Stimulated activated naive CD8-positive, alpha-beta T cell treated with anti-CD3 and anti-CD28 coated beads, Interleukin-15, Interleukin-2, amounts not matched to agents 100 ng/mL and 50 ng/mL, for 24 hours (primary cell): ENCODE data around the gene XPNPEP1.
A peak's percentile ranks its signal among the peaks of the same experiment; 100 is the strongest.
"Not testable (repeated sequence)": the region's sequence is repeated elsewhere in the genome, so short reads cannot be mapped to it uniquely, and the experiment has no call there.

ENCODE experiments used
- H3K27ac Mint-ChIP-seq: one replicate; pipeline ENCODE4 v1.8.0; 2021; ENCODE audit warnings: mild to moderate bottlenecking, mixed read lengths
- H3K27me3 Mint-ChIP-seq: one replicate; pipeline ENCODE4 v1.8.0; 2021; ENCODE audit warnings: mixed read lengths
- H3K36me3 Mint-ChIP-seq: one replicate; pipeline ENCODE4 v1.8.0; 2021; ENCODE audit warnings: low read depth, mixed read lengths
- H3K4me1 Mint-ChIP-seq: one replicate; pipeline ENCODE4 v1.8.0; 2021; ENCODE audit warnings: low read depth, mixed read lengths
- H3K4me3 Mint-ChIP-seq: one replicate; pipeline ENCODE4 v1.8.0; 2021; ENCODE audit warnings: mild to moderate bottlenecking, mixed read lengths
- H3K9me3 Mint-ChIP-seq: one replicate; pipeline ENCODE4 v1.8.0; 2021; ENCODE audit warnings: mixed read lengths

The XPNPEP1 gene

GRCh38 chr10:109918707-109919106 lies 4.6 kb downstream of the XPNPEP1 start:
- not testable (repeated sequence) for H3K9me3 Mint-ChIP-seq, H3K27me3 Mint-ChIP-seq, H3K4me3 Mint-ChIP-seq
- H3K36me3 Mint-ChIP-seq = peaks cover 52% of the 10 kb centered on the region
- H3K27ac Mint-ChIP-seq = peak overlapping the region; percentile 78
- peaks cover 91% of the 10 kb centered on the region for H3K4me1 Mint-ChIP-seq

DNA sequence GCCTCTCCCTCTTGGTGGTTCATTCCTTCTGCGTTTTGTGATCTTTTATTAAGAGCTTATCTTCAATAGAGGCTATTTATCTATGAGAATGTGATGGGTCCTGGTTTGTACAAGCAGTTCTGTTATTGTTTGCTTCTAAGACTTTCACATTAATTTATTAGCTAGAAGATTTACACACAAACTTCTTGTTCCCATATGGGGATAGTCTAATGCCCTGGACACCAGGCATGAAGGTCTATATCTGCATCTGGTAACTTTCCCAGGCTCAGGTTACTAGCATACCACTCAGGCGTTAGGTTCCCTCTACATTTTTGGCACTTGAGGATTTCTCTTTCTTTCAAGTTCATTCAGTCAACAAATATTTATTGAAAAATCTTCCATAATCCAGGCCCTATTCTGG lies 7.7 kb downstream of the XPNPEP1 start:
- H3K36me3 Mint-ChIP-seq = peaks cover 79% of the 10 kb centered on the region
- no peaks in the 10 kb centered on the region for H3K9me3 Mint-ChIP-seq
- H3K4me1 Mint-ChIP-seq = peaks cover 97% of the 10 kb centered on the region
- no peaks in the 10 kb centered on the region for H3K27me3 Mint-ChIP-seq
- peak overlapping the region; percentile 83 for H3K27ac Mint-ChIP-seq
- peak overlapping the region; percentile 47 for H3K4me3 Mint-ChIP-seq

DNA sequence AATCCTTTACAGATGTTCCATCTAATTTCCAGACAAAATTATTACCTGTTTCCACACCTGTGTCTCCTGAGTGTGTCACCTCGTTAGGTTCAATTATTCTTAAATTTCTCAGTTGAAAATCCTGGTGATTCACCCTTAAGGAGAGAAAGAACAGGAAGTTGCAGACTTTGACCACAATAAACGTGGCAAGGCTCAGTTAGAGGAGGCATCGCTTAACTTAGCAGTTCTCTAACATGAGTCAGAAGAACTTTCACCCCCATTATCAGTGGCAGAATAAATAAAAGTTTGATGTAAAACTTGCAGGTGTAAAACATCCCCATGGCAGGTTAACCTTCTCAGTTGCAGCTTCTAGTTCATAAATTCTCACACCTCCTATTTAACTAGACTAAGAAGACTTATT lies 8.3 kb downstream of the XPNPEP1 start:
- peak overlapping the region; percentile 47 for H3K4me3 Mint-ChIP-seq
- no peaks in the 10 kb centered on the region for H3K27me3 Mint-ChIP-seq
- H3K27ac Mint-ChIP-seq = peak overlapping the region; percentile 83
- no peaks in the 10 kb centered on the region for H3K9me3 Mint-ChIP-seq
- H3K36me3 Mint-ChIP-seq = peaks cover 78% of the 10 kb centered on the region
- peaks cover 97% of the 10 kb centered on the region for H3K4me1 Mint-ChIP-seq

- no peak overlapping the region for H3K27ac Mint-ChIP-seq
- no peaks in the 10 kb centered on the region for H3K27me3 Mint-ChIP-seq
- no peak overlapping the region for H3K4me3 Mint-ChIP-seq
- no peaks in the 10 kb centered on the region for H3K9me3 Mint-ChIP-seq
- peaks cover 89% of the 10 kb centered on the region for H3K4me1 Mint-ChIP-seq
- H3K36me3 Mint-ChIP-seq = peaks cover 70% of the 10 kb centered on the region
Observed at GRCh38 chr10:109913306-109913892, 9.9 kb downstream of the XPNPEP1 start.

DNA sequence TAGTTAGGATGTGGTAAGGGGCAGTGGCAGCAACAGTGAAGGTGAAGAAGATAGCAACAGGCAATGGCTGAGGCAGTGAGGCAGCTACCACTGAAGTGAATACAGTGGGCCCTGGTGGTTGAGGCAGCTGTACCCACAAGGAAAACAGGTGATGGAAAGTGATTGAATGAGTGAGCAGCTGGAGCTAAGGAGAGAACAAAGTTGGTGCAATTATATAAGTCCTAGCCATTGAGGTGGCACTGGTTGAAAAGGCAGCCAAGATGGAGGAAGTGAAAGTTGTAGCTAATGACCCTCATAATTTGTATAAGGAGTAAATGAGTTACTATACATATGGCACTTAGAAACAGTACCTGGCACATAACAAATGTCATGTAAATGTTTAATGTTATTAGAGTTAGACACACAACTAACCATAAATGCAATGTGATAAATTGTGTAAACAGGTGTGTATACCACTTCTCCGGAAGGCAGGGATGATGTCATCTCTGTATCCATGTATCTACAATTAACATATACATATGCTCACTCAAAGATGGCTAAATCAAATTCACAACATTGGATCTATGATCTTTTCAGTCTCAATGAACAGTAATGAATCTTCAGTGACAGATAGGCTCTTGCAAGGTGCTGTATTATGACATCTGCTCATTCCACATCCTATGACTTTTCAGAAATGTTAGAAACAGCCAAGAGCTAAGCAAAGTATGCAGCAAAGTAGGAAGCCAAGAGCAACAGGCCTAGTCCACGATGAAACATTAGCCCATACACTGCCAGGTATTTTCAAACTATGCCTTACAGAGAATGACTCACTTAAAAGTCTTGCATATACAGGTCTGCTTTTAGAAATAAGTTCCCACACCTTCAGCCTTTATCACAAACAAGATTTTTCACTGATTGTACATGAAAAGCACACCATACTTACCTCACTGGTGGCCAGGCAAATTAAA lies 10.7 kb downstream of the XPNPEP1 start:
- Mint-ChIP-seq H3K27me3 (no peaks in the 10 kb centered on the region), H3K36me3 (peaks cover 69% of the 10 kb centered on the region), H3K4me1 (peaks cover 81% of the 10 kb centered on the region), H3K4me3 (no peak overlapping the region), H3K9me3 (no peaks in the 10 kb centered on the region), H3K27ac (no peak overlapping the region)

GRCh38 chr10:109911903-109912302 lies 11.4 kb downstream of the XPNPEP1 start:
- Mint-ChIP-seq H3K4me1 (peaks cover 74% of the 10 kb centered on the region), H3K9me3 (no peaks in the 10 kb centered on the region), H3K27ac (no peak overlapping the region), H3K4me3 (no peak overlapping the region), H3K36me3 (peaks cover 68% of the 10 kb centered on the region), H3K27me3 (no peaks in the 10 kb centered on the region)

- no peaks in the 10 kb centered on the region for H3K9me3 Mint-ChIP-seq
- H3K27ac Mint-ChIP-seq = no peak overlapping the region
- H3K4me1 Mint-ChIP-seq = peaks cover 51% of the 10 kb centered on the region
- no peak overlapping the region for H3K4me3 Mint-ChIP-seq
- H3K27me3 Mint-ChIP-seq = no peaks in the 10 kb centered on the region
- peaks cover 78% of the 10 kb centered on the region for H3K36me3 Mint-ChIP-seq
Observed at GRCh38 chr10:109906316-109906715, 17.0 kb downstream of the XPNPEP1 start.

- peaks cover 77% of the 10 kb centered on the region for H3K36me3 Mint-ChIP-seq
- H3K27ac Mint-ChIP-seq = no peak overlapping the region
- H3K4me3 Mint-ChIP-seq = no peak overlapping the region
- H3K27me3 Mint-ChIP-seq = no peaks in the 10 kb centered on the region
- no peaks in the 10 kb centered on the region for H3K9me3 Mint-ChIP-seq
- H3K4me1 Mint-ChIP-seq = peaks cover 47% of the 10 kb centered on the region
Observed at GRCh38 chr10:109904397-109904796, 18.9 kb downstream of the XPNPEP1 start.

- Mint-ChIP-seq H3K27ac (peak overlapping the region; percentile 24), H3K4me1 (peaks cover 54% of the 10 kb centered on the region), H3K9me3 (no peaks in the 10 kb centered on the region), H3K27me3 (no peaks in the 10 kb centered on the region), H3K4me3 (peak overlapping the region; percentile 30), H3K36me3 (peaks cover 88% of the 10 kb centered on the region)
Observed at GRCh38 chr10:109902992-109903947, 20.0 kb downstream of the XPNPEP1 start.

DNA sequence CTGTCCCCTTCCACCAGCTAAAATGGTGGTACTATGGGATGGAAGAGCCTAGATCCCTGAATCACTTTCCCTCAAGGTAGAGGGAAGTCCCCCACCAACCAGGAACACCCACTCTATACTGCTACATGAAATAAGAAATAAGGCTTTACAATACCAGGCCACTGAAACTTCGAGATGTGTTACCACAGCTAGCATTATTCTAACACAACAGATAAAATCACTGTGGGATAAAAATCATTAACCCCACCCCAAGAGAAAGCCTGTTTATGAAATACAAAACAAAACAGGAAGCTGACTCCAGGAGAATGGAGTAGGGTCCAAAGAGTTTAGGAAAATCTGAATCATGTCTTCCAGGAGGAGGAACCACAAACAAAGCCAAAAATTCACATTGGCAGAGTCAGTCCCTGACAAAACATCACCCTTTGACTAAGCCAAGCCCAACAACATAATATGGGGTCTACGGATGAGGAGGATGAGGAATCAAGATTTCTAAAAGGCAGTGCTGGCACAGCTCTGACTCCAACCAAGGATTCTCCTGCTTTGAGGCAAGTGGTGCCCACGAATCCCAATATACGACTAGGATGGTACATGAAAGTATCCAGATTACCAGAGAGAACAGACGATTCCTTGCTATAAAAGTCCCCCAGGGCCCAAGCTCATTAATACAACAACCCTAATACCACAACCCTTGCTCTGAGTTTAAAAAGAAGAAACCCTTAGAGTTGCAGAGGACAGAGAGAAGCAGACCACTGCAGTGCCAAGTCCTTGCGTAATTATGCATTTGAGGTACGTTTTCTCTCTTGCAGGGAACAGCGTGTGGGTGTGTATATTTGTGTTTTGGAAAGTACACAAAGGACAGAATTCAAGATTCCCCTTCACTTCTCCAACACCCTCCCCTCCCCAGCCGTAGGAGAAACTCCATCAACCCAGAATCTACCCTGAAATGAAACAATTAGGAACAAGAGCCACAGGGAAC lies 23.7 kb downstream of the XPNPEP1 start:
- no peak overlapping the region for H3K4me3 Mint-ChIP-seq
- H3K27me3 Mint-ChIP-seq = no peaks in the 10 kb centered on the region
- H3K4me1 Mint-ChIP-seq = peaks cover 73% of the 10 kb centered on the region
- H3K27ac Mint-ChIP-seq = peak overlapping the region; percentile 49
- peaks cover 82% of the 10 kb centered on the region for H3K36me3 Mint-ChIP-seq
- no peaks in the 10 kb centered on the region for H3K9me3 Mint-ChIP-seq

GRCh38 chr10:109898666-109899355 lies 24.5 kb downstream of the XPNPEP1 start:
- Mint-ChIP-seq H3K27me3 (no peaks in the 10 kb centered on the region), H3K4me3 (no peak overlapping the region), H3K9me3 (no peaks in the 10 kb centered on the region), H3K4me1 (peaks cover 66% of the 10 kb centered on the region), H3K36me3 (peaks cover 74% of the 10 kb centered on the region), H3K27ac (peak overlapping the region; percentile 42)

DNA sequence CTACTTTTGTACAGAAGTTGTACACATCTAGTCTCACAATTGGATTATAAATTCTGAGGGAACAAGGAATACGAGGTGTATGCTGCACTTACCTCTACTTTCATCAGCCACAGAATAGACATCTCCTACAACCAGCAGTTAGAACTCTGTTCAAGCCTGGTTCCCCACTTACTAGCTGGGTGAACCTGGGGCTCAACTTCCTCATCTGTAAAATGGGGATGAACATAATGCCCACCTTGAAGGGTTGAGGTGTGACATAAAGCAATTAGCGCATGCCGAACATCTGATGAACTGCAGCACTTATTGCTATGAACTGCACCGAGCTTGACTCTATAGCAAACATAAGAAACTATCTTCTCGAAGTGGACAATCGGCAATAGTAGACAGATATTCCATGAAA lies 25.3 kb downstream of the XPNPEP1 start:
- peaks cover 65% of the 10 kb centered on the region for H3K4me1 Mint-ChIP-seq
- H3K27ac Mint-ChIP-seq = no peak overlapping the region
- no peaks in the 10 kb centered on the region for H3K27me3 Mint-ChIP-seq
- peaks cover 72% of the 10 kb centered on the region for H3K36me3 Mint-ChIP-seq
- H3K4me3 Mint-ChIP-seq = no peak overlapping the region
- H3K9me3 Mint-ChIP-seq = no peaks in the 10 kb centered on the region

- no peak overlapping the region for H3K27ac Mint-ChIP-seq
- peaks cover 65% of the 10 kb centered on the region for H3K4me1 Mint-ChIP-seq
- H3K4me3 Mint-ChIP-seq = no peak overlapping the region
- peaks cover 73% of the 10 kb centered on the region for H3K36me3 Mint-ChIP-seq
- no peaks in the 10 kb centered on the region for H3K9me3 Mint-ChIP-seq
- no peaks in the 10 kb centered on the region for H3K27me3 Mint-ChIP-seq
Observed at GRCh38 chr10:109895848-109896247, 27.5 kb downstream of the XPNPEP1 start.
